ENCODE measurements around the gene NPHP4.

- TF ChIP-seq, protein P1, sequence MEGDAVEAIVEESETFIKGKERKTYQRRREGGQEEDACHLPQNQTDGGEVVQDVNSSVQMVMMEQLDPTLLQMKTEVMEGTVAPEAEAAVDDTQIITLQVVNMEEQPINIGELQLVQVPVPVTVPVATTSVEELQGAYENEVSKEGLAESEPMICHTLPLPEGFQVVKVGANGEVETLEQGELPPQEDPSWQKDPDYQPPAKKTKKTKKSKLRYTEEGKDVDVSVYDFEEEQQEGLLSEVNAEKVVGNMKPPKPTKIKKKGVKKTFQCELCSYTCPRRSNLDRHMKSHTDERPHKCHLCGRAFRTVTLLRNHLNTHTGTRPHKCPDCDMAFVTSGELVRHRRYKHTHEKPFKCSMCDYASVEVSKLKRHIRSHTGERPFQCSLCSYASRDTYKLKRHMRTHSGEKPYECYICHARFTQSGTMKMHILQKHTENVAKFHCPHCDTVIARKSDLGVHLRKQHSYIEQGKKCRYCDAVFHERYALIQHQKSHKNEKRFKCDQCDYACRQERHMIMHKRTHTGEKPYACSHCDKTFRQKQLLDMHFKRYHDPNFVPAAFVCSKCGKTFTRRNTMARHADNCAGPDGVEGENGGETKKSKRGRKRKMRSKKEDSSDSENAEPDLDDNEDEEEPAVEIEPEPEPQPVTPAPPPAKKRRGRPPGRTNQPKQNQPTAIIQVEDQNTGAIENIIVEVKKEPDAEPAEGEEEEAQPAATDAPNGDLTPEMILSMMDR (IDR thresholded peaks at IDR 0.05): no peak
- no peak for TF ChIP-seq POLR2AphosphoS5 (IDR thresholded peaks at IDR 0.05)
These were observed 22.1 kb upstream of the NPHP4 start for GRCh38 chr1:6014130-6014999.
